HEK293 (cell line): ENCODE data around the gene NEIL3.

Source experiments
- CTCF ChIA-PET: fragments of 350-600 bp; formaldehyde crosslinking; extraction: SDS; loops from one replicate; lab custom pipeline; 2021; ENCODE audit warnings: antibody characterized with exemption; lab: Yijun Ruan, JAX
- POLR2A ChIA-PET: fragments of 300-600 bp; formaldehyde crosslinking; extraction: SDS; loops from one replicate; lab custom pipeline; 2020; ENCODE audit warnings: antibody characterized with exemption, inconsistent platforms; lab: Yijun Ruan, JAX
- H3K27ac ChIP-seq: fragments of 200-500 bp; sonication (Bioruptor generic); 2 replicates; pipeline ENCODE4 v1.5.1; 2014; ENCODE audit warnings: low read depth, low read length, control low read depth, inconsistent platforms; ENCODE audit errors: extremely low read depth
- H3K36me3 ChIP-seq, 2 experiments: fragments of 200-500 bp in 1 of 2; sonication (Bioruptor generic) in 1 of 2; 1 replicate in 1 of 2; 2 replicates in 1 of 2; pipeline ENCODE4 v1.5.1; 2014 to 2017; ENCODE audit warnings: inconsistent platforms in 2 of 2, low read length in 2 of 2; ENCODE audit not compliant: control insufficient read depth in 2 of 2, insufficient read depth in 1 of 2
- H3K4me1 ChIP-seq: fragments of 200-500 bp; sonication (Bioruptor generic); 2 replicates; pipeline ENCODE4 v1.5.1; 2014; ENCODE audit warnings: mild to moderate bottlenecking, low read length, inconsistent platforms; ENCODE audit not compliant: control insufficient read depth, insufficient read depth
- H3K4me3 ChIP-seq: 2 replicates; pipeline ENCODE4 v1.5.1; 2011; ENCODE audit warnings: low read depth, mild to moderate bottlenecking, control low read depth, low read length, moderate library complexity
- H3K9me3 ChIP-seq: fragments of 200-500 bp; sonication (Bioruptor generic); 2 replicates; pipeline ENCODE4 v1.5.1; 2014; ENCODE audit warnings: low read depth, low read length, inconsistent platforms; ENCODE audit not compliant: control insufficient read depth, insufficient read depth
- GLI2 ChIP-seq: fragments of 450-650 bp; formaldehyde crosslinking; IDR thresholded peaks from 2 replicates; pipeline ENCODE4; 2017; ENCODE audit warnings: missing biosample characterization, missing genetic modification characterization, low read depth, borderline replicate concordance
- GLIS2 ChIP-seq: fragments of 450-650 bp; formaldehyde crosslinking; IDR thresholded peaks from 2 replicates; pipeline ENCODE4 v1.5.1; 2016; ENCODE audit warnings: missing biosample characterization, missing genetic modification characterization
- IKZF3 ChIP-seq: fragments of 450-650 bp; IDR thresholded peaks from 2 replicates; pipeline ENCODE4 v1.5.0; 2018; ENCODE audit warnings: missing biosample characterization, mild to moderate bottlenecking, missing genetic modification characterization, moderate library complexity
- MEIS1 ChIP-seq: sonication (generic); formaldehyde crosslinking; IDR thresholded peaks from 2 replicates; pipeline ENCODE4 v1.8.1; 2022; ENCODE audit warnings: missing genetic modification reagents, mild to moderate bottlenecking, borderline replicate concordance
- PRDM4 ChIP-seq: fragments of 450-650 bp; formaldehyde crosslinking; IDR thresholded peaks from 2 replicates; pipeline ENCODE4 v1.5.1; 2017; ENCODE audit warnings: missing biosample characterization, missing genetic modification characterization
- YY1 ChIP-seq: fragments of 450-650 bp; formaldehyde crosslinking; IDR thresholded peaks from 2 replicates; pipeline ENCODE4 v1.5.1; 2018; ENCODE audit warnings: missing biosample characterization, missing genetic modification characterization
- YY2 ChIP-seq: fragments of 450-650 bp; formaldehyde crosslinking; IDR thresholded peaks from 2 replicates; pipeline ENCODE4 v1.5.1; 2016; ENCODE audit warnings: missing biosample characterization, missing genetic modification characterization
- ZBTB17 ChIP-seq: fragments of 450-650 bp; formaldehyde crosslinking; IDR thresholded peaks from 2 replicates; pipeline ENCODE4 v1.5.1; 2016; ENCODE audit warnings: missing biosample characterization, missing genetic modification characterization
- ZBTB26 ChIP-seq: fragments of 450-650 bp; formaldehyde crosslinking; optimal IDR thresholded peaks from 2 replicates; pipeline ENCODE3; 2016; ENCODE audit warnings: missing biosample characterization, mild to moderate bottlenecking, missing genetic modification characterization
- ZBTB6 ChIP-seq: fragments of 450-650 bp; formaldehyde crosslinking; IDR thresholded peaks from 2 replicates; pipeline ENCODE4 v1.5.1; 2017; ENCODE audit warnings: missing biosample characterization, missing genetic modification characterization
- ZNF10 ChIP-seq: fragments of 450-650 bp; formaldehyde crosslinking; IDR thresholded peaks from 2 replicates; pipeline ENCODE4 v1.5.1; 2017; ENCODE audit warnings: missing biosample characterization, missing genetic modification characterization
- ZNF112 ChIP-seq: fragments of 450-650 bp; formaldehyde crosslinking; IDR thresholded peaks from 2 replicates; pipeline ENCODE4 v1.5.0; 2017; ENCODE audit warnings: missing biosample characterization, missing genetic modification characterization
- ZNF19 ChIP-seq: fragments of 450-650 bp; formaldehyde crosslinking; IDR thresholded peaks from 2 replicates; pipeline ENCODE4; 2016; ENCODE audit warnings: missing biosample characterization, missing genetic modification characterization, low read depth
- ZNF274 ChIP-seq, 2 experiments: fragments of 200-500 bp in 1 of 2; fragments of 450-650 bp in 1 of 2; sonication (Bioruptor generic) in 1 of 2; formaldehyde crosslinking in 1 of 2; IDR thresholded peaks; 2 replicates each; pipeline versions ENCODE4 v1.5.1 to v1.6.1; 2014 to 2016; ENCODE audit warnings: borderline replicate concordance in 1 of 2, inconsistent platforms in 1 of 2, low read length in 1 of 2, missing biosample characterization in 1 of 2, missing genetic modification characterization in 1 of 2
- ZNF280C ChIP-seq: fragments of 450-650 bp; formaldehyde crosslinking; IDR thresholded peaks from 2 replicates; pipeline ENCODE4 v1.5.1; 2016; ENCODE audit warnings: missing biosample characterization, missing genetic modification characterization
- ZNF473 ChIP-seq: fragments of 450-650 bp; formaldehyde crosslinking; IDR thresholded peaks from 2 replicates; pipeline ENCODE4 v1.5.1; 2017; ENCODE audit warnings: missing biosample characterization, missing genetic modification characterization
- ZNF513 ChIP-seq: fragments of 450-650 bp; IDR thresholded peaks from 2 replicates; pipeline ENCODE4 v1.5.1; 2018; ENCODE audit warnings: missing biosample characterization, missing genetic modification characterization
- ZNF548 ChIP-seq: fragments of 450-650 bp; formaldehyde crosslinking; IDR thresholded peaks from 2 replicates; pipeline ENCODE4 v1.5.1; 2016; ENCODE audit warnings: missing biosample characterization, missing genetic modification characterization
- ZNF549 ChIP-seq: fragments of 450-650 bp; IDR thresholded peaks from 2 replicates; pipeline ENCODE4 v1.5.1; 2018; ENCODE audit warnings: missing biosample characterization, missing genetic modification characterization, mild to moderate bottlenecking, inconsistent platforms, moderate library complexity
- ZNF561 ChIP-seq: fragments of 450-650 bp; IDR thresholded peaks from 2 replicates; pipeline ENCODE4 v1.5.1; 2018; ENCODE audit warnings: missing biosample characterization, missing genetic modification characterization, borderline replicate concordance
- ZNF76 ChIP-seq: fragments of 450-650 bp; formaldehyde crosslinking; IDR thresholded peaks from 2 replicates; pipeline ENCODE4; 2016; ENCODE audit warnings: low read depth, missing biosample characterization, missing genetic modification characterization, borderline replicate concordance
- ZSCAN16 ChIP-seq: fragments of 450-650 bp; formaldehyde crosslinking; IDR thresholded peaks from 2 replicates; pipeline ENCODE4 v1.5.1; 2016; ENCODE audit warnings: missing biosample characterization, missing genetic modification characterization

The NEIL3 gene

GRCh38 chr4:177381762-177382310 lies 72.2 kb downstream of the NEIL3 start:
- H3K36me3 ChIP-seq = no peaks in the 10 kb centered on the region
- CTCF ChIA-PET = interaction anchor here (0.6 kb wide), 1 partner anchor 125 kb away, joined by 3 read pairs; no protein-coding TSS in a partner anchor
- H3K4me3 ChIP-seq = no peak overlapping the region
- H3K27ac ChIP-seq = no peak overlapping the region
- no peaks in the 10 kb centered on the region for H3K9me3 ChIP-seq
- H3K4me1 ChIP-seq = no peaks in the 10 kb centered on the region
- POLR2A ChIA-PET = no interaction called here
- no peak for TF ChIP-seq ZBTB6 (tag by site-specific recombination)
- TF ChIP-seq ZNF548 (tag by site-specific recombination) = no peak
- no peak for TF ChIP-seq ZNF549
- TF ChIP-seq ZNF76 (tag by site-specific recombination) = no peak
- TF ChIP-seq ZNF112 (tag by site-specific recombination) = no peak
- no peak for TF ChIP-seq YY1
- TF ChIP-seq ZNF10 (tag by site-specific recombination) = no peak
- no peak for TF ChIP-seq ZBTB17 (tag by site-specific recombination)
- TF ChIP-seq ZNF513 (tag by site-specific recombination) = no peak
- no peak for TF ChIP-seq IKZF3 (tag by site-specific recombination)
- TF ChIP-seq ZNF19 = no peak

- CTCF ChIA-PET = interaction anchor here (0.7 kb wide), 1 partner anchor 52 kb away, joined by 3 read pairs; no protein-coding TSS in a partner anchor
- no peak overlapping the region for H3K27ac ChIP-seq
- no peak overlapping the region for H3K4me3 ChIP-seq
- TF ChIP-seq YY2 (tag by site-specific recombination) (no peak), ZNF280C (tag by site-specific recombination) (no peak), ZNF274 (IDR thresholded peaks at IDR 0.05; ENCODE audit: low read length) (no peak), ZNF274 (tag by site-specific recombination; IDR thresholded peaks at IDR 0.05; ENCODE audit: borderline replicate concordance) (no peak), GLIS2 (tag by site-specific recombination) (no peak), ZNF561 (tag by site-specific recombination) (no peak), ZNF473 (tag by site-specific recombination) (no peak), GLI2 (no peak), ZSCAN16 (no peak), ZBTB26 (no peak), PRDM4 (tag by site-specific recombination) (no peak), MEIS1 (no peak)
- no peaks in the 10 kb centered on the region for H3K4me1 ChIP-seq
- no peaks in the 10 kb centered on the region for H3K9me3 ChIP-seq
- no peaks in the 10 kb centered on the region for H3K36me3 ChIP-seq
- POLR2A ChIA-PET = no interaction called here
These were observed 75.3 kb downstream of the NEIL3 start for GRCh38 chr4:177384856-177385397.
